ENCODE measurements around the gene GLB1L. TPM values are rescaled to one million over a fixed set of nuclear protein-coding genes. Genes with fewer than 3 reads are reported as not detected.
A peak's percentile ranks its signal among the peaks of the same experiment; 100 is the strongest.

GLB1L gene
- total and polyA plus RNA-seq, 2 of the 8 experiments (the other 6 are each of a cell fraction or from before 2014, with no cell fraction given), result 3.7 to 4.0 TPM

DNA sequence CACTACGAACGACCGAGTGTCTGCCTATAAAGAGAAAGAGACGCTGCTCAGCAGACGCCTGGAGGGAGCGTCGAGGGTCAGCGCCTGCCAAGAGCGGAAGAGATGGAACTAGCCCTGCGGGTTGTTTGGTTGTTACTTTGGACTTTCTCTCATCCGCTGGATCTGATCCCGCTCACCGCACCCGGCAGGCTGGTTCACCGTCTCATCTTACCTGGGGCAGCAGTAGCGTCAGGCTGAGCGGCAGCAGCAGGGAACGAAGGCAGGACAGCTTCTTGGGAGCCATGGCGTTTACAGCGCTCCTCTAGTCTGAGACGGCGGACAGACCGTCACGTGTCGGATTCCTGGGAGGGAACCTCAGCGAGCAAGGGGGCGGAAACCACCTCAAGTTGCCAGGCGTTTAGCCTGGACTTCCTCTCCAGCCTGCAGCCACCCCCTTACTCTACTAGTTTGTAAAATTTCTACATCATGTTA, 1.9 kb downstream of the GLB1L start:
- Histone ChIP-seq H3K4me1 (replicated peaks in 1 of 4; ENCODE audit: control insufficient read depth in 3 of 4, insufficient read depth in 4 of 4, low read length in 3 of 4) (peaks cover 0 to 3% (median 3%) of the 10 kb centered on the region in 4 experiments; a peak in 3 of 7 replicates), H3K27me3 (replicated peaks in 1 of 4; ENCODE audit: control insufficient read depth in 3 of 4, extremely low read depth in 1 of 4, insufficient read depth in 3 of 4, low read length in 3 of 4) (no peaks in the 10 kb centered on the region), H3K56ac (replicated peaks; ENCODE audit: insufficient read length, low read depth, low read length) (no peak overlapping the region), H4K20me1 (replicated peaks in 1 of 2; ENCODE audit: control insufficient read depth in 1 of 2, insufficient read depth in 2 of 2, low read length in 2 of 2) (no peaks in the 10 kb centered on the region), H4K91ac (replicated peaks; ENCODE audit: insufficient read length, low read length) (no peak overlapping the region), H3K79me2 (ENCODE audit: control insufficient read depth in 1 of 2, insufficient read depth in 2 of 2, low read length in 2 of 2) (peaks cover 0 to 5% of the 10 kb centered on the region in 2 experiments; a peak in 1 of 4 replicates), H3K4ac (replicated peaks; ENCODE audit: insufficient read length, low read depth, low read length) (no peak overlapping the region), H3K23me2 (ENCODE audit: low read depth, low read length) (peaks cover 8% of the 10 kb centered on the region), H2AK5ac (ENCODE audit: low read depth, low read length) (no peak overlapping the region), H3K9me3 (ENCODE audit: insufficient read depth in 2 of 2, low read depth in 1 of 2, low read length in 1 of 2) (no peaks in the 10 kb centered on the region), H2AFZ (ENCODE audit: low read length) (no peak overlapping the region), H3K18ac (ENCODE audit: extremely low read depth, low read length) (no peak overlapping the region), H2BK15ac (ENCODE audit: low read length) (no peak overlapping the region), H3K4me2 (ENCODE audit: insufficient read depth in 1 of 2, low read depth in 2 of 2, low read length in 2 of 2) (no peak overlapping the region), H2BK5ac (ENCODE audit: low read depth, low read length) (no peak overlapping the region), H3K27ac (ENCODE audit: low read depth, low read length) (no peak overlapping the region), H3K79me1 (ENCODE audit: low read depth, low read length) (0 out of 2 replicates have a peak, but pooled peaks cover 5% of the 10 kb centered on the region), H3K9ac (replicated peaks in 1 of 4; ENCODE audit: extremely low read depth in 1 of 4, low read depth in 3 of 4, low read length in 3 of 4) (no peak overlapping the region), H3K4me3 (ENCODE audit: extremely low read depth in 1 of 4, insufficient read depth in 2 of 4, low read depth in 3 of 4, low read length in 4 of 4) (no peak overlapping the region), H2BK12ac (ENCODE audit: low read depth, low read length) (no peak overlapping the region; the same call in 1 of the 2 replicates), H3K23ac (ENCODE audit: insufficient read length) (no peak overlapping the region), H3K14ac (ENCODE audit: insufficient read length) (no peak overlapping the region), H4K8ac (ENCODE audit: extremely low read depth, insufficient read depth, low read length) (peak overlapping the region; percentile 93), H2BK20ac (ENCODE audit: low read length) (no peak overlapping the region), H4K5ac (ENCODE audit: insufficient read length, low read depth, low read length) (no peak overlapping the region), H3K36me3 (ENCODE audit: control insufficient read depth in 2 of 4, insufficient read depth in 4 of 4, low read length in 3 of 4) (peaks cover 0 to 3% (median 0%) of the 10 kb centered on the region in 4 experiments; a peak in 2 of 8 replicates), H2BK120ac (replicated peaks; ENCODE audit: low read depth, low read length) (no peak overlapping the region)
- CTCF ChIA-PET (ENCODE audit: partially characterized antibody), result interaction anchor here (0.8 to 3.0 kb wide), 2 partner anchors 10 to 55 kb away, joined by 3 to 18 read pairs; partner anchors contain the start of gene TUBA4B
- WGBS, 2 experiments (ENCODE audit: extremely low coverage in 1 of 2, insufficient coverage in 1 of 2, insufficient read length in 1 of 2, insufficient replicate concordance in 2 of 2, low coverage in 1 of 2, low lambda C conversion rate in 2 of 2, missing lambda C conversion rate in 1 of 2), result 84% methylated on average over 28 of the region's 28 CpGs; no CpG with 5 or more reads in 1 of the 2 experiments
- DNase-seq (ENCODE audit: low read depth in 1 of 2, low spot score in 2 of 2), result no peak
- no peak for TF ChIP-seq KDM1A (IDR thresholded peaks at IDR 0.05; ENCODE audit: borderline replicate concordance, low read length)
- TF ChIP-seq SIRT6 (IDR thresholded peaks at IDR 0.05; ENCODE audit: low read length), result no peak
- TF ChIP-seq, protein P1, sequence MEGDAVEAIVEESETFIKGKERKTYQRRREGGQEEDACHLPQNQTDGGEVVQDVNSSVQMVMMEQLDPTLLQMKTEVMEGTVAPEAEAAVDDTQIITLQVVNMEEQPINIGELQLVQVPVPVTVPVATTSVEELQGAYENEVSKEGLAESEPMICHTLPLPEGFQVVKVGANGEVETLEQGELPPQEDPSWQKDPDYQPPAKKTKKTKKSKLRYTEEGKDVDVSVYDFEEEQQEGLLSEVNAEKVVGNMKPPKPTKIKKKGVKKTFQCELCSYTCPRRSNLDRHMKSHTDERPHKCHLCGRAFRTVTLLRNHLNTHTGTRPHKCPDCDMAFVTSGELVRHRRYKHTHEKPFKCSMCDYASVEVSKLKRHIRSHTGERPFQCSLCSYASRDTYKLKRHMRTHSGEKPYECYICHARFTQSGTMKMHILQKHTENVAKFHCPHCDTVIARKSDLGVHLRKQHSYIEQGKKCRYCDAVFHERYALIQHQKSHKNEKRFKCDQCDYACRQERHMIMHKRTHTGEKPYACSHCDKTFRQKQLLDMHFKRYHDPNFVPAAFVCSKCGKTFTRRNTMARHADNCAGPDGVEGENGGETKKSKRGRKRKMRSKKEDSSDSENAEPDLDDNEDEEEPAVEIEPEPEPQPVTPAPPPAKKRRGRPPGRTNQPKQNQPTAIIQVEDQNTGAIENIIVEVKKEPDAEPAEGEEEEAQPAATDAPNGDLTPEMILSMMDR (IDR thresholded peaks at IDR 0.05; ENCODE audit: control extremely low read depth in 1 of 3, insufficient read depth in 1 of 3, low read depth in 1 of 3, low read length in 3 of 3), result no peak
- TF ChIP-seq EGR1 (IDR thresholded peaks at IDR 0.05; ENCODE audit: borderline replicate concordance, low read depth, low read length), result no peak
- no peak for TF ChIP-seq SUZ12 (IDR thresholded peaks at IDR 0.05; ENCODE audit: low read length)
- no peak for TF ChIP-seq TAF1 (IDR thresholded peaks at IDR 0.05; ENCODE audit: low read depth, low read length)
- TF ChIP-seq EZH2 (IDR thresholded peaks at IDR 0.05; ENCODE audit: low read depth, low read length, severe bottlenecking), result no peak
- no peak for FAIRE-seq
- POLR2A ChIA-PET (ENCODE audit: partially characterized antibody), result interaction anchor here (0.9 to 14.9 kb wide), 3 partner anchors 10 to 22 kb away, joined by 3 to 190 read pairs (median 8); partner anchors contain the start of gene ABCB6
